HG02678 (cell line): ENCODE results near the gene ARRDC5.
"Not testable (repeated sequence)": the region's sequence is repeated elsewhere in the genome, so short reads cannot be mapped to it uniquely, and the experiment has no call there.

Experiments
- ATAC-seq: cut with Tn5 transposase; IDR thresholded peaks from one replicate; pipeline ENCODE4 v1.9.1; 2021; ENCODE audit warnings: mild to moderate bottlenecking, moderate library complexity; ENCODE audit not compliant: unreplicated experiment

Gene ARRDC5

DNA sequence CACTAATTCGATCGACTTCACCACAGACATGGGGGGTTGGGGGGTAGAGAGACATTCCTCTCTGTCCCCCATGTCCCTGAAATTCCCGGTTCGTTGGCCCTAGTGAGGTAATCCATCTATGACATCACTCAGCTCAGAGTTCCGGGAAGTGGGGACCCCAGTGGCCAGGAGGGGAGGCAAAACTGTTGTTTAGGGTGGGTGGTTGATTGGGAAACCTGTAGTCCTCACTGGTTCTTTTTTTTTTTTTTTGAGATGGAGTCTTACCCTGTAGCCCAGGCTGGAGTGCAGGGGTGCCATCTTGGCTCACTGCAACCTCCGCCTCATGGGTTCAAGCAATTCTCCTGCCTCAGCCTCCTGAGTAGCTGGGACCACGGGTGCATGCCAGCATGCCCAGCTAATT, at the start of gene ARRDC5:
Gene ARRDC5, minus strand, starts transcription at position 101 of the 400 bp plus-strand sequence. Its CDS starts 71 bp downstream, at position 30.
- no peak for ATAC-seq

- no peak for ATAC-seq
Measured at GRCh38 chr19:4951656-4952055, 49.0 kb upstream of the ARRDC5 start.

GRCh38 chr19:4950650-4951049, 48.0 kb upstream of the ARRDC5 start:
- not testable (repeated sequence) for ATAC-seq

- not testable (repeated sequence) for ATAC-seq
Measured at GRCh38 chr19:4941638-4942169, 39.0 kb upstream of the ARRDC5 start.

- no peak for ATAC-seq
Measured at GRCh38 chr19:4939466-4939865, 36.8 kb upstream of the ARRDC5 start.

DNA sequence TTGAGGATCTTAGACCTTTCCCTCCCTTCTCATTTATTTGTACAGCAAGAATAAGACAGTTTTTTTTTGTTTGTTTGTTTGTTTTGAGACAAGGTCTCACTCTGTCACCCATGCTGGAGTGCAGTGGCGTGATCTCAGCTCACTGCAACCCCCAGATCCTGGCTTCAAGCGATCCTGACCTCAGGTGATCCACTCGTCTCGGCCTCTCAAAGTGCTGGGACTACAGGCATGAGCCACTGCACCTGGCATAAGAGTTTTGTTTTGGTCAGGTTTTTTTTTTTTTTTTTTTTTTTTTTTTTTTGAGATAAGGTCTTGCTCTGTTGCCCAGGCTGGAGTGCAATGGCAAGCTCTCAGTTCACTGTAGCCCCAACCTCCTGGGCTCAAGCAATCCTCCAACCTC, 35.8 kb upstream of the ARRDC5 start:
- not testable (repeated sequence) for ATAC-seq

DNA sequence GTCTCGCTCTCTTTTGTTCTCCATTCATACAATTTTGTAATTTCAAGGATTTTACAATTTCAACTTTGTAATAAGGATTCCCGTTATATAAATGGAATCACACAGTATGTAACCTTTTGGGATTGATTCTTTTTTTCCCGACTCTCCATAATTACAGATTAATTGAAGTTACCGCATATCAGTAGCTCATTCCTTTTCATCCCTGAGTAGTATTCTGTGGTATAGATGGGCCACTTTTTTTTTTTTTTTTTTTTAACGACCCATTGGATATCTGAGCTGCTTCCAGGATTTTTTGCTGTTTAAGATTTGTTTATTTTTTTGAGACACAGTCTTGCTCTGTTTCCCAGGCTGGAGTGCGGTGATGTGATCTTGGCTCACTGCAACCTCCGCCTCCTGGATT, 34.4 kb upstream of the ARRDC5 start:
- ATAC-seq: no peak

DNA sequence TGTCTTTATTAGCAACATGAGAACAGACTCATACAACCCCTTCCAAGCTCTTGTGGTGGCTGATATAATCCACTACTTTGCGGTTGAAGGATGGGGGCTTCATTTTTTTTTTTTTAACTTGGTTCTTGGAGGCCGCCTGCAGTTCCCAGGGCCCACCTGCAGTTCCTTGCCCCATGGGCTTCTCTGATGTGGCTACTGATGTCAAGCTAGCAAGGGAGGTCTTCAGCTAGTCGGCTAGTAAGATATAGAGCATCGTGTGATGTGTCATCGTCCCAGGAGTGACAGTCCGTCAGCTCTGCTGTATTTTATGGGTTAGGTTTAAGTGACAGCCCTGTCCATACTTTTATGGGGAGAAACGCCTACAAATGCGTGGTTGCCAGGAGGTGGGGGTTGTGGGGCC, 32.7 kb upstream of the ARRDC5 start:
- ATAC-seq: no peak

GRCh38 chr19:4933528-4933927, 30.8 kb upstream of the ARRDC5 start:
- no peak for ATAC-seq

- no peak for ATAC-seq
Measured at GRCh38 chr19:4932711-4933110, 30.0 kb upstream of the ARRDC5 start.

DNA sequence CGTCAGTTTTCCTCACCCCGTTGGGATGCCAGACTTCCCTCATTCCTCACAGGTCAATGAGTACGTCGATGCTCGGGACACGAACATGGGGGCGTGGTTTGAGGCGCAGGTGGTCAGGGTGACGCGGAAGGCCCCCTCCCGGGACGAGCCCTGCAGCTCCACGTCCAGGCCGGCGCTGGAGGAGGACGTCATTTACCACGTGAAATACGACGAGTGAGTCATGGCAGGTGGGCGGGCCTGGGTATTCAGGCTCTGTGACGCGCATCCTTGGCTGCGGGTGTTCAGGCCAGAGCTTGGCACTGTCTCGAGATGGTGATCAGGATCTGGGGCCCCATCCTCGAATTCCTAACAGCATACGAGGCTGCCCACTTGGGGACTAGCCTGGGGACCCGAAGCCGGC, 28.0 kb upstream of the ARRDC5 start:
- ATAC-seq: no peak

DNA sequence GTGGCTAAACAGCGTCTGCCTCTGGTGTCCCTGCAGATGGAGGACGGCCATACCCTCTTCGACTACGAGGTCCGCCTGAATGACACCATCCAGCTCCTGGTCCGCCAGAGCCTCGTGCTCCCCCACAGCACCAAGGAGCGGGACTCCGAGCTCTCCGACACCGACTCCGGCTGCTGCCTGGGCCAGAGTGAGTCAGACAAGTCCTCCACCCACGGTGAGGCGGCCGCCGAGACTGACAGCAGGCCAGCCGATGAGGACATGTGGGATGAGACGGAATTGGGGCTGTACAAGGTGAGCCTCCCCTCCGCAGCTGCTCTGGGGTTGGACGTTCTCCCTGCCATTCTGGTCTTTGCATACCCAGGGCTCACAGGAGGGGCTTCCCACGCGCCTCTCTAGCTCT, 26.5 kb upstream of the ARRDC5 start:
- ATAC-seq: no peak

GRCh38 chr19:4923276-4923747, 20.6 kb upstream of the ARRDC5 start:
- ATAC-seq: no peak

DNA sequence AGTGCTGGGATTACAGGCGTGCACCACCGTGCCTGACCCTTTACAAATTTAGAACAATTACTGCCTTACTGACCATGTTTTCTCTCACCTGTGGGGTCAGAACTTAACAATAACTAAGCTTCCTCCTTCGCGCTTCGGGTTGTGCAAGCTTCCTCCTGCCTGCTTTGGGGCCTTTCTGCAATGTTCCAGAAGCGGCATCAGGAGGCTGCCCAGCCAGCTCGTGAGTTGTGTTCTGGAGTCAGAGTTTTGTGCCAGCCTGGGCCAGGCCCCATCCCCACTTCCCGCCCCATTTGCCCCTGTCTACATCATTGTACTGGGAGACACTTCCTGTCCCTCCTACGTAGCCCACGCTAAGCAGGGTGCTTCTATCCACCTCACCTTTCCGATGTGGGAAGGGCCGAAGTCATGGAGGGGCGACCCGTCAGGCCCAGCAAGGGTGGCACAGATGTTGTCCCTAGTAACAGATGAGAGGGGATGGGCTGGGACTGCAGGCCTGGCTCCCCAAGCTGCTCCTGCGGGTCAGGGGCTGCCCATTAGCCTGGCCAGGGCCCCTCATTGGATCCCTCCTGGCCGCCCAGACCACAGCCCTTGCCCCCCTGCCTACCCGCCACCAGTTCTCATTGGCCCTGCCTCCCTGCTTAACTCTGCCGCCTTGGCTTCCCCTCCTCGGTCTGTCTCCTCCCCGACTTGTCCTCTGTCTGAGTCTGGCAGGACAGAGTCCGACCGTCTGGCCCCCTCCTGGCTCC, 20.0 kb upstream of the ARRDC5 start:
- ATAC-seq: no peak

DNA sequence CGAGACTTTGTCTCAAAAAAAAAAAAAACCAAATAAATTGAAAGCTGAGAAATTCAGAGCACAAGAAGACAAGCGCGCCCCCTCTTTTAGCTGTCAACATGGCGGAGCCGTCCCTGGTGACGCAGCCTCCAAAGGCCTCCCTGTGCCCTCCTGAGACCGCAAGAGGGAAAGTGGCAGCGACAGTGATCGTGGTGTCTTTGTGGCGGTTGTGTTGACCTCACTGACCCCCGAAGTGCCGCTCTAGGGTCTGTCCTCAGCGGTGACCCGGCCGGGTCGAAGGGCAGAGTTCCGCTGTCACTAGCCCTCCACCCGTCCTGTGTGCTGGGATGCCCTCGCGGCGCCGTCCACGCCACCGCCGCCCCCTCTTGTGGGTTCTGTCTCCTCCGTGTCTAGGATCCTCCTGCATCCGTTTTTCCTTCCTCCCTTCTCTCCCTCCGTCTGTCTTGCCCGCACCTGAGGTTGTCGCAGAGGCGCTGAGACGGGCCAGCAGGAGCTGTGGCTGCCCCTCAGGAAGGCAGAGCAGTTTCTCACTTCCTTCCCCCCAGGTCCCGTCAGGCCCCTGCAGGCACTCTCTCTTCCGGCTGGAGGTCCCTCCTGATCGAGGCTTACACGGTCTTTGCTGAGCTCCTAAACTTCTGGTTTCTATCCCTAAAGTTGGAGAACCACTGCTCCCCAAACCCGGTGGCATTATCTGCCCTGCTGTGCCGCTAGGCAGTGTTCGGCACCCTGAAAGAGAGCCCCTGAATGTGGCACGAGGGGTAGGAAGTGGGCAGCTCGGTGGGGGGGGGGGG, 13.8 kb upstream of the ARRDC5 start:
- ATAC-seq: no peak

DNA sequence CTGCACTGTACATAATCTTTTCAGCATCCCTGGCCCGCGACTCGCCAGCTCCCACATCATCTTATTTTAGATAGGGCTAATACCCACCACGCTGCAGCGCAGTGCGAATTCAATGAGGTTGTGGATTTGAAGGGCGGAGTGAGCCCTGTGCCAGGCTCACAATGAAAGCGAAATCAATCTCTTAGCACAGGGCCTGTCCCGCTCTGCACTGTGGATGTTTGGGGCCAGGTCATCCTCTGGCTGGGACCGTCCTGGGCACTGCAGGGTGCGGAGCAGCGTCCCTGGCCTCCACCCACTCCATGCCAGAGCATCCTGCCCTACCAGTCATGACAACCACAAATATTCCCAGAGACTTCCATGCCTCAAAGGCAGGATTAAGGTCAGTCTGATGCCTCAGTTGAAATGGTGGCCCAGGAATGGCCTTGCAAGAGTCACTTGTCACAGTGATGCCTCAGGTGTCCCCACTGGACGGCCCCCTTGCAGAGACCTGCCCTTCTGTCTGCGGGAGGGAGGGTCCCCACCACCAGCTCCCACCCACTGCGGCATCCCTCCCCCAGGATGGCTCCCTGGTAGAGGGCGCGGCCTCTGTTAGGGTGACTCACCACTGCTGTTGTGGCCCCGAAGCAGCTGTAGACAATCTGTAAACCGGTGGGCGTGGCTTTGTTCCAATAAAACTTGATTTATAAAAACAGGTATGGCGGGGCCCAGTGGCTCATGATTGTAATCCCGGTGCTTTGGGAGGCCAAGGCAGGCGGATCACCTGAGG, 12.2 kb upstream of the ARRDC5 start:
- ATAC-seq: no peak

DNA sequence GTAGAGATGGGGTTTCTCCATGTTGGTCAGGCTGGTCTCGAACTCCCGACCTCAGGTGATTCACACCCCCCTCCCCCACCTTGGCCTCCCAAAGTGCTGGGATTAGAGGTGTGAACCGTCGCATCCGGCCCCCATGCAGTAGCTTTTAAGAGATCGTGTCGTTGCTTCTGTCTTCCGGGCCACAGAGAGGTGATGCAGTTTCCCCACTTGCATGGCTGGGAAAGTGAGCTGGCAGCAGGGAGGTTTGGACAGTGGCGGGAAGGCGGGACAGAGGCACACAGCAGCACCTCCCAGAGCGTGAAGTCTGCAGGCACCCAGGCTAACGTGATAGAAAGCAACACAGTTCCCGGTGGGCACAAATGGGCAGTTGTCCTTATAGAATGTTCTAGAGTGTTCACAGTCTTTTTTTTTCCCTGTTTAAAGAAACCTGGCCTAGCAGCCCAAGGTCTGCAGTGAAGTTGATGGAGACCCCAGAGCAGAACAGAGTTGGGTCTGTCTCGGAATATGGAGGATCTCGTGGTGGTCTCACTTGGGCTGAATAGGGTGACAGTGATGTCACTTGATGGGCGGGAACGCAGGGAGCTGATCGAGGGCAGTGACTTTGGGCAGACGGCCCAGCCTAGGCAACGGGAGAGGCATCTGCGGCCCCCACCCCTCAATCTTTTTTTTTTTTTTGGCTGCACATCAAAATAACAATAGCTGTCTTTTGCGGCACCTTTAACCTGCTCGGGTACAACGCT, 11.5 kb upstream of the ARRDC5 start:
- ATAC-seq: no peak

- no peak for ATAC-seq
Measured at GRCh38 chr19:4911786-4912672, 9.3 kb upstream of the ARRDC5 start.

DNA sequence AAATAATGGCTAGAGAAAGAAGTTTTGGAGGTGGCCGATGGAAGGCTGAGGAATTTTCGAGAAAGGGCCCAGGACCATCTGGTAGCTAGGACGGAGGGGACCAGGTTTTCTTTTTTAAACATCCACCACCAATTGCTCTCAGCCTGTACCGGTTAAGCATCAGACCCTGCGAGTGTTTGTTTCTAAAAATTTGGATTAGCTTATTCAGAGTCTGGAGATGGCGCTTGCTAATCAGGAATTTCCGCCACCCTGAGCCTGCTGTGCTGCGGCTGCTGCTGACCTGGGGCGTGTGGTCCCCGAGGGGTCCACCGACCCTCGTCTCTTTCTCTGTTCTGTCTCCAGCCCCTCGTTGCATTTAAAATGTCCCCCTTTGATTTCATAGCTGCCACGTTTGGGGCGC, 8.6 kb upstream of the ARRDC5 start:
- ATAC-seq: no peak
